HepG2 (cell line): ENCODE data around the gene PSMB10. TPM values are rescaled to one million over a fixed set of nuclear protein-coding genes. Genes with fewer than 3 reads are reported as not detected.

Experiments
- ATAC-seq: fragments of 200-7000 bp; cut with Tn5 transposase; 3 replicates; pipeline ENCODE4 v1.9.1; 2020; ENCODE audit warnings: mild to moderate bottlenecking, moderate library complexity
- BruUV-seq: library from RNA; stranded (reverse); fragments of 400-500 nt; replicated peaks from 2 replicates; lab custom pipeline; 2021; lab: Mats Ljungman, UMichigan
- CTCF ChIA-PET: fragments of 300-600 bp; formaldehyde crosslinking; extraction: SDS; loops from one replicate; lab custom pipeline; 2021; ENCODE audit warnings: low total read pairs, inconsistent platforms, low intra/inter-chr PET ratio; lab: Yijun Ruan, JAX
- POLR2A ChIA-PET: fragments of 350-600 bp; sonication (Branson Sonifier 250); formaldehyde crosslinking; loops from one replicate; lab custom pipeline; 2020; ENCODE audit warnings: antibody characterized with exemption, inconsistent platforms; lab: Yijun Ruan, JAX
- DNase-seq: peaks from one replicate; pipeline ENCODE4 v3.0.0-alpha.2; 2015; ENCODE audit warnings: low spot score
- FAIRE-seq: peaks from 3 replicates; lab custom pipeline; 2011; peaks lifted over from hg19 to GRCh38; lab: Jason Lieb, UNC
- H2AFZ ChIP-seq: one replicate; pipeline ENCODE4 v1.6.1; 2011; ENCODE audit warnings: low read length, inconsistent platforms
- H3K27ac ChIP-seq: fragments of 300-600 bp; 3 replicates; pipeline ENCODE4 v1.8.0; 2011; ENCODE audit warnings: mixed run types, mild to moderate bottlenecking, mixed read lengths, low read length, inconsistent platforms; ENCODE audit not compliant: insufficient read depth; ENCODE audit errors: extremely low read length
- H3K27me3 ChIP-seq, 2 experiments: fragments of 200-600 bp in 1 of 2; 2 replicates in 1 of 2; 3 replicates in 1 of 2; pipeline versions ENCODE4 v1.6.0 to v1.8.0; 2011; ENCODE audit warnings: low read length in 2 of 2, mild to moderate bottlenecking in 2 of 2, moderate library complexity in 2 of 2, inconsistent platforms in 1 of 2; ENCODE audit not compliant: insufficient read depth in 2 of 2, control insufficient read depth in 1 of 2
- H3K36me3 ChIP-seq, 2 experiments: fragments of 200-600 bp in 1 of 2; replicated peaks in 1 of 2; 2 replicates in 1 of 2; 3 replicates in 1 of 2; pipeline versions ENCODE4 v1.5.1 to v1.8.0; 2011; ENCODE audit warnings: low read length in 2 of 2, inconsistent platforms in 1 of 2; ENCODE audit not compliant: insufficient read depth in 2 of 2, control insufficient read depth in 1 of 2
- H3K4me1 ChIP-seq: 2 replicates; pipeline ENCODE4 v1.5.1; 2012; ENCODE audit warnings: low read length, inconsistent platforms; ENCODE audit not compliant: insufficient read depth
- H3K4me2 ChIP-seq: 2 replicates; pipeline ENCODE4 v1.6.0; 2011; ENCODE audit warnings: low read depth, low read length, inconsistent platforms
- H3K4me3 ChIP-seq, 3 experiments: fragments of 200-600 bp in 1 of 3; sonication (generic), shearing (Covaris generic) in 1 of 3; replicated peaks in 1 of 3; 2 replicates each; pipeline ENCODE4 v1.5.1; 2011 to 2016; ENCODE audit warnings: low read length in 3 of 3, inconsistent platforms in 2 of 3, low read depth in 2 of 3, mild to moderate bottlenecking in 2 of 3, control low read depth in 1 of 3, mixed read lengths in 1 of 3; ENCODE audit not compliant: insufficient read depth in 1 of 3
- H3K79me2 ChIP-seq: one replicate; pipeline ENCODE4 v1.6.1; 2011; ENCODE audit warnings: low read length, inconsistent platforms; ENCODE audit not compliant: insufficient read depth
- H3K9ac ChIP-seq: 2 replicates; pipeline ENCODE4 v1.6.0; 2011; ENCODE audit warnings: mild to moderate bottlenecking, low read depth, low read length, inconsistent platforms; ENCODE audit not compliant: insufficient read depth
- H3K9me3 ChIP-seq: 2 replicates; pipeline ENCODE4 v1.5.1; 2012; ENCODE audit warnings: mild to moderate bottlenecking, low read length
- H4K20me1 ChIP-seq: 2 replicates; pipeline ENCODE4 v1.6.0; 2011; ENCODE audit warnings: inconsistent platforms, mild to moderate bottlenecking, low read length, moderate library complexity; ENCODE audit not compliant: insufficient read depth
- CREBL2 ChIP-seq: sonication (generic); formaldehyde crosslinking; IDR thresholded peaks from 2 replicates; pipeline ENCODE4 v1.8.1; 2023; ENCODE audit warnings: missing genetic modification reagents, mild to moderate bottlenecking, borderline replicate concordance
- HBP1 ChIP-seq: IDR thresholded peaks from 2 replicates; pipeline ENCODE4 v1.6.1; 2016; ENCODE audit warnings: low read depth, control low read depth
- KAT8 ChIP-seq: IDR thresholded peaks from 2 replicates; pipeline ENCODE4 v1.6.1; 2016; ENCODE audit warnings: missing genetic modification reagents, missing compliant biosample characterization
- MBNL3 ChIP-seq: fragments of 250-450 bp; sonication (Bioruptor Pico); conservative IDR thresholded peaks from 2 replicates; pipeline ENCODE4 v1.8.0; 2022; ENCODE audit warnings: mild to moderate bottlenecking, inconsistent platforms
- NFIC ChIP-seq: IDR thresholded peaks from 2 replicates; pipeline ENCODE4 v1.6.1; 2012; ENCODE audit warnings: mild to moderate bottlenecking, low read length, inconsistent platforms
- POGZ ChIP-seq: sonication (generic); formaldehyde crosslinking; IDR thresholded peaks from 2 replicates; pipeline ENCODE4 v1.4.0; 2020; ENCODE audit warnings: mild to moderate bottlenecking, missing genetic modification reagents
- SMC3 ChIP-seq: IDR thresholded peaks from 2 replicates; pipeline ENCODE4 v1.6.1; 2011; ENCODE audit warnings: low read length, improper control_type of control experiment
- SMYD3 ChIP-seq: sonication (generic); formaldehyde crosslinking; IDR thresholded peaks from 2 replicates; pipeline ENCODE4 v1.8.1; 2023; ENCODE audit warnings: mild to moderate bottlenecking, missing genetic modification reagents
- TBL1XR1 ChIP-seq: fragments of 150-350 bp; IDR thresholded peaks from 2 replicates; pipeline ENCODE4 v1.6.1; 2014; ENCODE audit warnings: borderline replicate concordance, low read length; ENCODE audit not compliant: partially characterized antibody
- TERF1 ChIP-seq: sonication (generic); formaldehyde crosslinking; IDR thresholded peaks from 2 replicates; pipeline ENCODE4 v1.8.0; 2022; ENCODE audit warnings: mild to moderate bottlenecking, missing genetic modification reagents, moderate library complexity
- ZNF329 ChIP-seq: sonication (generic); formaldehyde crosslinking; IDR thresholded peaks from 2 replicates; pipeline ENCODE4 v1.9.0; 2021; ENCODE audit warnings: low read depth, mild to moderate bottlenecking, missing genetic modification reagents
- ZNF350 ChIP-seq: sonication (generic); formaldehyde crosslinking; IDR thresholded peaks from 2 replicates; pipeline ENCODE4 v1.4.0; 2020; ENCODE audit warnings: mild to moderate bottlenecking, low read depth, missing genetic modification reagents, borderline replicate concordance
- ZNF577 ChIP-seq: sonication (generic); formaldehyde crosslinking; IDR thresholded peaks from 2 replicates; pipeline ENCODE4 v1.4.0; 2020; ENCODE audit warnings: mild to moderate bottlenecking, low read depth, missing genetic modification reagents, borderline replicate concordance
- ZNF687 ChIP-seq: sonication (generic); formaldehyde crosslinking; IDR thresholded peaks from 2 replicates; pipeline ENCODE4 v1.5.1; 2020; ENCODE audit warnings: mild to moderate bottlenecking, missing genetic modification reagents, moderate library complexity
- ZSCAN9 ChIP-seq: IDR thresholded peaks from 2 replicates; pipeline ENCODE4 v1.6.1; 2016; ENCODE audit warnings: borderline replicate concordance
- WGBS: methylation state at CpG from one replicate; pipeline ENCODE4 v1.1.6; 2017; ENCODE audit warnings: low lambda C conversion rate; 5-methylcytosine and 5-hydroxymethylcytosine counted together
- in situ Hi-C: cut with HindIII; loops from 2 replicates; pipeline ENCODE4 v1.10.0; 2017; ENCODE audit warnings: low pct_unique_long_range_greater_than_20kb; ENCODE audit not compliant: extremely low pct_ligation_motif_present
- intact Hi-C: fragments of 100-400 bp; cut with micrococcal nuclease; formaldehyde crosslinking; loops from one replicate; pipeline ENCODE4 v1.10.0; 2022; ENCODE audit not compliant: unreplicated experiment
- polyA plus RNA-seq, 8 experiments: library from polyadenylated mRNA; depleted of rRNA in 3 of 8; stranded (reverse) in 7 of 8; unstranded in 1 of 8; fragments of >200 nt; fragmentation: Illumina TruSeq in 4 of 8; extraction: Trizol in 4 of 8; gene quantifications; 2 replicates each; pipeline versions ENCODE4 v1.2.1 to v1.2.3, GENCODE V29; 2011 to 2016; ENCODE audit warnings: low read depth in 4 of 8, missing spikeins in 1 of 8, mixed read lengths in 1 of 8; ENCODE audit not compliant: insufficient read depth in 1 of 8
- total RNA-seq, 5 experiments: library from RNA; depleted of rRNA; stranded (reverse); fragments of >200 nt; fragmentation: Illumina TruSeq; extraction: Trizol; gene quantifications; 2 replicates each; pipeline ENCODE4 v1.2.3, GENCODE V29; 2016; ENCODE audit warnings: low read depth in 1 of 5

Gene PSMB10
- total and polyA plus RNA-seq, 2 of the 13 experiments (the other 11 are each of a cell fraction or from before 2014, with no cell fraction given), result 12.7 to 65.9 TPM

- ChIA-PET CTCF (interaction anchor here (1.3 kb wide), 1 partner anchor 97 kb away, joined by 5 read pairs; no protein-coding TSS in a partner anchor), POLR2A (interaction anchor here (0.6 to 13.6 kb wide), 23 partner anchors 9 to 320 kb away, joined by 3 to 226 read pairs (median 5); partner anchors contain the start of genes ACD, CTRL, DDX28 and DPEP2)
- Histone ChIP-seq H3K27ac (peak within 1 kb of the TSS; percentile 85), H3K9me3 (no peaks in the 10 kb centered on the region), H3K27me3 (no peaks in the 10 kb centered on the region), H4K20me1 (peaks cover 17% of the 10 kb centered on the region; the same call in 1 of the 2 replicates), H3K4me2 (peak within 1 kb of the TSS; percentile 72), H3K79me2 (no peaks in the 10 kb centered on the region), H3K4me3 (peak within 1 kb of the TSS; percentile 35 to 65 (median 55); a peak in 5 of 6 replicates), H3K36me3 (peaks cover 37 to 53% of the 10 kb centered on the region in 2 experiments), H3K4me1 (peaks cover 52% of the 10 kb centered on the region), H3K9ac (peak within 1 kb of the TSS; percentile 61), H2AFZ (no peak within 1 kb of the TSS)
- DNase-seq, result peak; percentile 78
- WGBS, result 8% methylated on average over 10 of the region's 23 CpGs
- ATAC-seq, result peak; percentile 71
- FAIRE-seq, result no peak
- in situ Hi-C loops, result loop anchor here (5.0 kb wide), 1 partner anchor 98 kb away; no protein-coding TSS in a partner anchor
- intact Hi-C loops, result loop anchor here (1.0 to 2.0 kb wide), 3 partner anchors 9 to 97 kb away; partner anchors contain the start of gene SLC12A4
- BruUV-seq, result TSS peak; percentile 54
- TF ChIP-seq TERF1 (CRISPR knock-in tag) (0 out of 2 replicates have a peak, but pooled peaks have one; percentile 17), CREBL2 (0 out of 2 replicates have a peak, but pooled peaks have one; percentile 23), ZNF329 (CRISPR knock-in tag) (no peak), NFIC (no peak), ZNF577 (CRISPR knock-in tag) (no peak), ZNF350 (peak; percentile 82), SMYD3 (CRISPR knock-in tag) (peak; percentile 82; the same call in 1 of the 2 replicates), TBL1XR1 (peak; percentile 15), HBP1 (CRISPR knock-in tag) (0 out of 2 replicates have a peak, but pooled peaks have one; percentile 75), KAT8 (CRISPR knock-in tag) (0 out of 2 replicates have a peak, but pooled peaks have one; percentile 51), POGZ (CRISPR knock-in tag) (peak; percentile 40), ZNF687 (CRISPR knock-in tag) (peak; percentile 77), ZSCAN9 (CRISPR knock-in tag) (peak; percentile 49), MBNL3 (no peak), SMC3 (0 out of 2 replicates have a peak, but pooled peaks have one; percentile 4)
Measured at GRCh38 chr16:67943619-67944504, 7.2 kb upstream of the PSMB10 start, which contains the start of gene LCAT. Gene LCAT (minus strand): TSS chr16:67944120. CDS start chr16:67944101, 19 bp downstream.
